Keratinocyte (primary cell): Measurements from ENCODE around the gene CFAP54. TPM values are rescaled to one million over a fixed set of nuclear protein-coding genes. Genes with fewer than 3 reads are reported as not detected.

ENCODE experiments used
- DNase-seq: peaks from one replicate; pipeline ENCODE4 v3.0.0-alpha.2; 2011; ENCODE audit warnings: low read depth, missing footprints, low spot score
- FAIRE-seq: peaks from 2 replicates; lab custom pipeline; 2011; peaks lifted over from hg19 to GRCh38; lab: Jason Lieb, UNC
- H2AFZ ChIP-seq: 2 replicates; pipeline ENCODE4 v1.6.0; 2012; ENCODE audit warnings: low read length, control low read depth, inconsistent platforms; ENCODE audit not compliant: control insufficient read depth
- H3K27ac ChIP-seq: 2 replicates; pipeline ENCODE4 v1.5.1; 2011; ENCODE audit warnings: low read length; ENCODE audit not compliant: control insufficient read depth, insufficient read depth
- H3K27me3 ChIP-seq: 3 replicates; pipeline ENCODE4 v1.6.0; 2011; ENCODE audit warnings: low read length; ENCODE audit not compliant: control insufficient read depth, insufficient read depth; ENCODE audit errors: extremely low read depth
- H3K36me3 ChIP-seq, 2 experiments: 2 replicates in 1 of 2; 3 replicates in 1 of 2; pipeline ENCODE4 v1.5.1; 2011; ENCODE audit warnings: low read length in 2 of 2, mild to moderate bottlenecking in 1 of 2; ENCODE audit not compliant: control insufficient read depth in 2 of 2, insufficient read depth in 2 of 2; ENCODE audit errors: extremely low read depth in 1 of 2
- H3K4me1 ChIP-seq: 3 replicates; pipeline ENCODE4 v1.5.1; 2011; ENCODE audit warnings: low read length; ENCODE audit not compliant: control insufficient read depth, insufficient read depth; ENCODE audit errors: extremely low read depth
- H3K4me2 ChIP-seq: 3 replicates; pipeline ENCODE4 v1.6.0; 2011; ENCODE audit warnings: low read depth, low read length; ENCODE audit not compliant: control insufficient read depth, insufficient read depth; ENCODE audit errors: extremely low read depth
- H3K4me3 ChIP-seq, 3 experiments: fragments of 200-600 bp in 1 of 3; sonication (generic) in 1 of 3; 2 replicates in 2 of 3; 3 replicates in 1 of 3; pipeline ENCODE4 v1.5.1; 2011 to 2016; ENCODE audit warnings: low read length in 3 of 3, mild to moderate bottlenecking in 3 of 3, control low read depth in 2 of 3, inconsistent platforms in 1 of 3, low read depth in 1 of 3, mixed read lengths in 1 of 3, mixed run types in 1 of 3, moderate library complexity in 1 of 3; ENCODE audit not compliant: control insufficient read depth in 2 of 3, insufficient read depth in 2 of 3; ENCODE audit errors: extremely low read depth in 1 of 3
- H3K79me2 ChIP-seq: 2 replicates; pipeline ENCODE4 v1.6.0; 2012; ENCODE audit warnings: low read length; ENCODE audit not compliant: control insufficient read depth, insufficient read depth
- H3K9ac ChIP-seq: 3 replicates; pipeline ENCODE4 v1.6.0; 2011; ENCODE audit warnings: low read length; ENCODE audit not compliant: control insufficient read depth, insufficient read depth; ENCODE audit errors: extremely low read depth
- H3K9me1 ChIP-seq: 3 replicates; pipeline ENCODE4 v1.6.0; 2011; ENCODE audit warnings: low read length; ENCODE audit not compliant: control insufficient read depth, insufficient read depth; ENCODE audit errors: extremely low read depth
- H3K9me3 ChIP-seq: 2 replicates; pipeline ENCODE4 v1.5.1; 2012; ENCODE audit warnings: low read depth, low read length; ENCODE audit not compliant: control insufficient read depth
- H4K20me1 ChIP-seq: 3 replicates; pipeline ENCODE4 v1.6.0; 2011; ENCODE audit warnings: low read length; ENCODE audit not compliant: control insufficient read depth, insufficient read depth; ENCODE audit errors: extremely low read depth
- CTCF ChIP-seq, 3 experiments: IDR thresholded peaks in 1 of 3; conservative IDR thresholded peaks in 1 of 3; optimal IDR thresholded peaks in 1 of 3; 2 replicates in 2 of 3; 3 replicates in 1 of 3; pipeline versions ENCODE3 to v1.5.1; 2011; ENCODE audit warnings: low read length in 3 of 3, mild to moderate bottlenecking in 3 of 3, moderate library complexity in 2 of 3, control low read depth in 1 of 3, inconsistent platforms in 1 of 3; ENCODE audit not compliant: insufficient read depth in 2 of 3; ENCODE audit errors: extremely low read depth in 1 of 3
- EZH2 ChIP-seq: IDR thresholded peaks from one replicate; pipeline ENCODE4 v1.6.1; 2012; ENCODE audit warnings: inconsistent platforms, mild to moderate bottlenecking, low read length, moderate library complexity
- dilution Hi-C: fragments of 300-500 bp; cut with MboI; formaldehyde crosslinking; loops from one replicate; pipeline ENCODE4 v1.7.0; 2020; ENCODE audit warnings: low sequenced_read_pairs; ENCODE audit not compliant: extremely low pct_ligation_motif_present
- polyA plus RNA-seq, 5 experiments: library from polyadenylated mRNA; depleted of rRNA in 3 of 5; stranded (reverse) in 3 of 5; stranded (forward) in 1 of 5; unstranded in 1 of 5; fragments of >200 nt; gene quantifications; 1 replicate in 1 of 5; 2 replicates in 3 of 5; 3 replicates in 1 of 5; pipeline versions ENCODE4 v1.2.1 to v1.2.3, GENCODE V29; 2011 to 2012; ENCODE audit warnings: missing spikeins in 2 of 5, low read depth in 1 of 5, low replicate concordance in 1 of 5

Gene CFAP54
- polyA plus RNA-seq, 1 donor (not counting 4 experiments of a cell fraction or from before 2014, with no cell fraction given) = 1.2 TPM

- dilution Hi-C loops = no loop called here
- Histone ChIP-seq H3K9ac (no peak overlapping the region), H4K20me1 (no peaks in the 10 kb centered on the region), H3K79me2 (no peaks in the 10 kb centered on the region), H3K4me2 (no peak overlapping the region), H2AFZ (no peak overlapping the region), H3K9me1 (no peaks in the 10 kb centered on the region), H3K27ac (no peak overlapping the region), H3K9me3 (no peaks in the 10 kb centered on the region), H3K36me3 (no peaks in the 10 kb centered on the region), H3K4me1 (no peaks in the 10 kb centered on the region), H3K4me3 (no peak overlapping the region), H3K27me3 (no peaks in the 10 kb centered on the region)
- FAIRE-seq = no peak
- no peak for DNase-seq
- TF ChIP-seq CTCF (optimal IDR thresholded peaks at IDR 0.05 in 1 of 3, IDR thresholded peaks at IDR 0.05 in 1 of 3, conservative IDR thresholded peaks at IDR 0.05 in 1 of 3; ENCODE audit: extremely low read depth in 1 of 3, insufficient read depth in 2 of 3, low read length in 3 of 3) (no peak), EZH2 (no peak)
Observed at GRCh38 chr12:96729886-96730285, 240.5 kb downstream of the CFAP54 start.

- dilution Hi-C loops = no loop called here
- Histone ChIP-seq H2AFZ (no peak overlapping the region), H3K36me3 (no peaks in the 10 kb centered on the region), H4K20me1 (no peaks in the 10 kb centered on the region), H3K9me1 (no peaks in the 10 kb centered on the region), H3K27me3 (no peaks in the 10 kb centered on the region), H3K9ac (no peak overlapping the region), H3K4me1 (no peaks in the 10 kb centered on the region), H3K79me2 (no peaks in the 10 kb centered on the region), H3K4me3 (no peak overlapping the region), H3K4me2 (no peak overlapping the region), H3K27ac (no peak overlapping the region), H3K9me3 (no peaks in the 10 kb centered on the region)
- TF ChIP-seq EZH2 = no peak
- FAIRE-seq = no peak
- no peak for DNase-seq
Observed at GRCh38 chr12:96743606-96744005, 254.2 kb downstream of the CFAP54 start.

- H3K9ac ChIP-seq = no peak overlapping the region
Observed at GRCh38 chr12:96749999-96750398, 260.6 kb downstream of the CFAP54 start.

More at GRCh38 chr12:96749999-96750398, 260.6 kb downstream of the CFAP54 start:
- Histone ChIP-seq H4K20me1 (no peaks in the 10 kb centered on the region), H3K9me1 (no peaks in the 10 kb centered on the region), H3K4me1 (peaks cover 9% of the 10 kb centered on the region), H3K4me3 (no peak overlapping the region), H3K79me2 (no peaks in the 10 kb centered on the region), H3K4me2 (no peak overlapping the region), H2AFZ (no peak overlapping the region), H3K27ac (no peak overlapping the region), H3K36me3 (no peaks in the 10 kb centered on the region), H3K9me3 (no peaks in the 10 kb centered on the region), H3K27me3 (no peaks in the 10 kb centered on the region)
- TF ChIP-seq EZH2 = no peak
- no peak for TF ChIP-seq CTCF (optimal IDR thresholded peaks at IDR 0.05 in 1 of 3, IDR thresholded peaks at IDR 0.05 in 1 of 3, conservative IDR thresholded peaks at IDR 0.05 in 1 of 3; ENCODE audit: extremely low read depth in 1 of 3, insufficient read depth in 2 of 3, low read length in 3 of 3)
- dilution Hi-C loops = no loop called here
- FAIRE-seq (no peak), DNase-seq (no peak)
